ENCODE data around the gene AP1S2. TPM values are rescaled to one million over a fixed set of nuclear protein-coding genes. Genes with fewer than 3 reads are reported as not detected.

AP1S2 gene
- polyA plus RNA-seq, 1 donor (not counting 4 experiments of a cell fraction or from before 2014, with no cell fraction given) = 15.0 TPM

DNA sequence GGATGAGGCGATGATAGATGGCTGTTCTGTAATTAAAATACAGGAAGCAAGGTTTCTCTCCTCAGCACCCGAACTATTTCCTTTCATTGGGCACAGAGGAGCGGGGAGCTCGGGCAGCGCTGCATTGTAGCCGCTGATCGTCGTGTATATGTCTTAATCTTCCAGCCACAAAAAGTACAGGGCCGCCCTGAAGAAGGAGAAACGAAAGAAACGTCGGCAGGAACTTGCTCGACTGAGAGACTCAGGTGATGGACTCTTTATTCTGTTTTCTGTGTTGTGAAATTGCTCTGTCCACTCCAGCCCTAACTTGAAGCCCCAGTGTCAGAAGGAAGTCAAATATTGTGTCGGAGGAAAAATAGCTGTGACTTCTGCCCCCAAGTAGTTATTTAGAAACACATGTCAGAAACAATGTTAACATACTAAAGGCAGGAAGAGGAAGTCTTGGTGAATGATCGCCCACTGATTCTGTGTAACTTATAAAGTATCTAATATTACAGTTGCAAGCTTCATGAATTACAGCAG is 63.8 kb downstream of the AP1S2 start:
- DNase-seq (ENCODE audit: low read depth, low spot score) = no peak
- dilution Hi-C loops (cut with MboI; ENCODE audit: extremely low pct_ligation_motif_present, low sequenced_read_pairs) = no loop called here

DNA sequence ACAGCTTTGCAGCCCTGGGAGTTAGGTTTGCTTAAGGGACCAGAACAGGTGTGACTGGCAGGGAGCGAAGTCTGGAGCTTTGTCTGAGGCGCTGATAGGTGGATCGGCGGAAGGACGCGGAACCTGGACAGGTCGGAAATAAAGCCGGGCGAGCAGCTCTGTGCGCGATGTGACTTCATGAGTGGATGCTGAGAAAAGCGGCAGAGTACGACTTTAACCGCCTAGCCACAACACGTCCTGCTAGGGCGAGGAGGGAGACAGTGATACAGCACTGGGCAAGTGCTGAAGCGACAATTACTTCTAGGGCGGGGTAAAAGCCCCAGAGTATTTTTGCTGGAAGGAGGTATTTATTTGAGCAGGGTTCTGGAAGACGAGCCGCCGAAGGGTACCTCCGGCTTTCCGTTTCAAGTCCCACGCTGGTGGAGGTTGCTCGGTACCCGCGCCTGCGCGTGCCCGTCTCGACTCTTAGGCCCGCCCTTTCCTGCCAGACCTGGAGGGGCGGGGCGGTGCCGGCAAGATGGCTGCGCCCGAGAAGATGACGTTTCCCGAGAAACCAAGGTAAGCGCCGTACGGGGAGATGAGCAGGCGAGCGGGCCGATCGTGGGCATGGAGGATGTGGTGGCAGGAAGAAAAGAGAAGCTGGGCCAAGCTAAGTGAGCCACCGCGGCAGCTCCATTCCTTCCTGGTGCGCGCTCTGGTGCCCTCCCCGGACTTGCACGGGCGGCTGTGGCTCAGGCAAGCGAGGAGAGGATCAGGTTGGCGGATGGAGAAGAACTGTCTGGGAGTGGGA is 64.4 kb downstream of the AP1S2 start, which contains the start of gene ZRSR2:
Gene ZRSR2 (plus strand): TSS at position 506 of the 790 bp plus-strand sequence. CDS start 12 bp downstream, at position 518.
- TF ChIP-seq, protein P1, sequence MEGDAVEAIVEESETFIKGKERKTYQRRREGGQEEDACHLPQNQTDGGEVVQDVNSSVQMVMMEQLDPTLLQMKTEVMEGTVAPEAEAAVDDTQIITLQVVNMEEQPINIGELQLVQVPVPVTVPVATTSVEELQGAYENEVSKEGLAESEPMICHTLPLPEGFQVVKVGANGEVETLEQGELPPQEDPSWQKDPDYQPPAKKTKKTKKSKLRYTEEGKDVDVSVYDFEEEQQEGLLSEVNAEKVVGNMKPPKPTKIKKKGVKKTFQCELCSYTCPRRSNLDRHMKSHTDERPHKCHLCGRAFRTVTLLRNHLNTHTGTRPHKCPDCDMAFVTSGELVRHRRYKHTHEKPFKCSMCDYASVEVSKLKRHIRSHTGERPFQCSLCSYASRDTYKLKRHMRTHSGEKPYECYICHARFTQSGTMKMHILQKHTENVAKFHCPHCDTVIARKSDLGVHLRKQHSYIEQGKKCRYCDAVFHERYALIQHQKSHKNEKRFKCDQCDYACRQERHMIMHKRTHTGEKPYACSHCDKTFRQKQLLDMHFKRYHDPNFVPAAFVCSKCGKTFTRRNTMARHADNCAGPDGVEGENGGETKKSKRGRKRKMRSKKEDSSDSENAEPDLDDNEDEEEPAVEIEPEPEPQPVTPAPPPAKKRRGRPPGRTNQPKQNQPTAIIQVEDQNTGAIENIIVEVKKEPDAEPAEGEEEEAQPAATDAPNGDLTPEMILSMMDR (optimal IDR thresholded peaks at IDR 0.05 in 1 of 3, IDR thresholded peaks at IDR 0.05 in 1 of 3, conservative IDR thresholded peaks at IDR 0.05 in 1 of 3; ENCODE audit: extremely low read depth in 1 of 3, insufficient read depth in 2 of 3, low read length in 3 of 3) = no peak
- no peak for TF ChIP-seq EZH2 (IDR thresholded peaks at IDR 0.05; ENCODE audit: low read length)
- peak; percentile 34 for FAIRE-seq
- no peaks in the 10 kb centered on the region for H3K36me3 ChIP-seq (ENCODE audit: control insufficient read depth in 2 of 2, extremely low read depth in 1 of 2, insufficient read depth in 2 of 2, low read length in 2 of 2)

More for the DNA sequence above, 63.8 kb downstream of the AP1S2 start:
- peak overlapping the region; percentile 92 for H3K4me2 ChIP-seq (ENCODE audit: control insufficient read depth, extremely low read depth, insufficient read depth, low read depth, low read length)
- no peaks in the 10 kb centered on the region for H3K27me3 ChIP-seq (ENCODE audit: control insufficient read depth, extremely low read depth, insufficient read depth, low read length)
- H4K20me1 ChIP-seq (ENCODE audit: control insufficient read depth, extremely low read depth, insufficient read depth, low read length) = no peaks in the 10 kb centered on the region
- H3K9me1 ChIP-seq (ENCODE audit: control insufficient read depth, extremely low read depth, insufficient read depth, low read length) = no peaks in the 10 kb centered on the region
- TF ChIP-seq, protein P1 (optimal IDR thresholded peaks at IDR 0.05 in 1 of 3, IDR thresholded peaks at IDR 0.05 in 1 of 3, conservative IDR thresholded peaks at IDR 0.05 in 1 of 3; ENCODE audit: extremely low read depth in 1 of 3, insufficient read depth in 2 of 3, low read length in 3 of 3) = no peak
- TF ChIP-seq EZH2 (IDR thresholded peaks at IDR 0.05; ENCODE audit: low read length) = no peak
- H3K27ac ChIP-seq (ENCODE audit: control insufficient read depth, insufficient read depth, low read length) = peak overlapping the region; percentile 76
- H3K79me2 ChIP-seq (ENCODE audit: control insufficient read depth, insufficient read depth, low read length) = peaks cover 31% of the 10 kb centered on the region
- peaks cover 6% of the 10 kb centered on the region for H3K4me1 ChIP-seq (ENCODE audit: control insufficient read depth, extremely low read depth, insufficient read depth, low read length)
- no peaks in the 10 kb centered on the region for H3K9me3 ChIP-seq (ENCODE audit: control insufficient read depth, low read depth, low read length)
- peak overlapping the region; percentile 79 to 97 (median 96) for H3K4me3 ChIP-seq (ENCODE audit: control insufficient read depth in 2 of 3, extremely low read depth in 1 of 3, insufficient read depth in 2 of 3, low read depth in 1 of 3, low read length in 3 of 3)
- peak overlapping the region; percentile 99 for H2AFZ ChIP-seq (ENCODE audit: control insufficient read depth, low read length)
- peak; percentile 17 for FAIRE-seq
- peak overlapping the region; percentile 90 for H3K9ac ChIP-seq (ENCODE audit: control insufficient read depth, extremely low read depth, insufficient read depth, low read length)
- peaks cover 0 to 1% of the 10 kb centered on the region in 2 experiments for H3K36me3 ChIP-seq (ENCODE audit: control insufficient read depth in 2 of 2, extremely low read depth in 1 of 2, insufficient read depth in 2 of 2, low read length in 2 of 2)

More for the DNA sequence above, 64.4 kb downstream of the AP1S2 start, which contains the start of gene ZRSR2:
- Histone ChIP-seq H3K4me2 (ENCODE audit: control insufficient read depth, extremely low read depth, insufficient read depth, low read depth, low read length) (peak within 1 kb of the TSS; percentile 92), H3K9me1 (ENCODE audit: control insufficient read depth, extremely low read depth, insufficient read depth, low read length) (no peaks in the 10 kb centered on the region), H3K4me3 (ENCODE audit: control insufficient read depth in 2 of 3, extremely low read depth in 1 of 3, insufficient read depth in 2 of 3, low read depth in 1 of 3, low read length in 3 of 3) (peak within 1 kb of the TSS; percentile 79 to 97 (median 96)), H4K20me1 (ENCODE audit: control insufficient read depth, extremely low read depth, insufficient read depth, low read length) (no peaks in the 10 kb centered on the region), H3K27me3 (ENCODE audit: control insufficient read depth, extremely low read depth, insufficient read depth, low read length) (no peaks in the 10 kb centered on the region), H3K9ac (ENCODE audit: control insufficient read depth, extremely low read depth, insufficient read depth, low read length) (peak within 1 kb of the TSS; percentile 90), H3K4me1 (ENCODE audit: control insufficient read depth, extremely low read depth, insufficient read depth, low read length) (peaks cover 6% of the 10 kb centered on the region), H3K27ac (ENCODE audit: control insufficient read depth, insufficient read depth, low read length) (peak within 1 kb of the TSS; percentile 76), H3K9me3 (ENCODE audit: control insufficient read depth, low read depth, low read length) (no peaks in the 10 kb centered on the region), H2AFZ (ENCODE audit: control insufficient read depth, low read length) (peak within 1 kb of the TSS; percentile 99), H3K79me2 (ENCODE audit: control insufficient read depth, insufficient read depth, low read length) (peaks cover 26% of the 10 kb centered on the region)
- dilution Hi-C loops (cut with MboI; ENCODE audit: extremely low pct_ligation_motif_present, low sequenced_read_pairs) = no loop called here
- no peak for DNase-seq (ENCODE audit: low read depth, low spot score)
